HCEC 1CT (cell line): ENCODE measurements around the gene AQP6.

Experiments
- DNase-seq: peaks from one replicate; pipeline ENCODE4 v3.0.0-alpha.2; 2017

Gene AQP6

DNA sequence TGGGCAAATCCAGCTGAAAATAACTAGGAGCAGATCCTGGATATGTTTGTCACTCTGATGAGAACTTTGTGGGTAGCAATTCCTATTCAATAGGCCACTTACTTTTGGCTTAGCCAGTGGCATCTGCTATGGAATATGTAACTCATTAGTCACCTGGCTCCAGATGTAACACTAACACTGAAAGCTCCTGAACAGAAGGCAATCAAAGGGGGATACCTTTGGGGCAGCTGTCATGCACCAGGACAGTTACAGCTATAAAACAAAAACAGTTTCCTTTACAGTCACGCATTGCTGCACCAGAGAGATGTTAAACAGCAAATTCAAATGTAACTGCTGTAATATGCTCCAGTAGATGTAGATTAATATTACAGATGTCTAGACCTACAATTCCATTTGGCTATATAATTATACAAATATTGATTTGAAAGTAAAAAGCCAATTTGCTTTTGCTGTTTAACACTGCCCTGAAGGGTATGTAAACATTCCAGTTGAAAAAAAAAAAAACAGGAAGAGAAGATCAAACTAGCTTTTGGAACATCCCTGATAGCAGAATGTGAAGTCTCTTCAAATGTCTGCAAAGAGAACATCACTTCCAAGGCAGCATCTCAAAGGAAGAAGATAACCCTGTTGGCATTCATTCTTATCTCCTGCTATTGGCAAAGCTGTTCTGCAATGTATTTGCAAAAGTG is 34.2 kb downstream of the AQP6 start:
- DNase-seq, result peak; percentile 60

DNA sequence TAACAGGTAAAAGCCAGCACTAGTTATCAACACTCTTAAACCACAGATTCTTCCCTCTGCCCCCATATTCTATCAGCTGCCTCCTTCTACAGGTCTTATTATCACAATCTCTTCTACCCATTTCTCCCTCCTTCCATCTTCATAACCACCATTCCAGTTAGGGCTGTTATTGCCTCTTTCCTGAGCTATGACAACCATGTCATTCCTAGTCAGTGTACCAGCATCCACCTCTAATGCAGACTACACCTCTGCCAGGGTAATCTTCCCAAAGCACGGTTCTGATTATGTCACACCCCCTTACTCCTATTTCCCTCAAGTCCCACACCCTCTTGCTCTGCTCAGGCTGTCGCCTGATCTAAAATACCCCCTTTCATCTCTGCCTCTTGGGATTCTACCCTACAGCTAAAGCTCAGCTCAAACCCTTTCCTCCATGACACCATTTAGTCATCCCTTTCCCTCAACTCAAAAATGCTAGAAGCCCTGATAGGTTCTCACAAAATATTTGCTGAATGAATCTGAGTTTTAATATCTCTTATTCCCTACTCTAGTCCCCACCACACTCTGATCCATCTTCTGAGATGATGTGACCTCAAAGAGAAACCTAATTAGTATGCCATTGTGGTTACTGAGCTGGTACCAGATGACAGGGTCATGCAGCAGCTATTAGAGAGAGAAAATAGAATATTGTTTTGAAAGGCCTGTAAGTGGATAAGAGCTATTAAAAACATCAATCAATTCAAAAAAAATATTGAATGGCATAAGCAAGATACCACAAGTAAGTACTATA is 40.8 kb downstream of the AQP6 start:
- no peak for DNase-seq

DNA sequence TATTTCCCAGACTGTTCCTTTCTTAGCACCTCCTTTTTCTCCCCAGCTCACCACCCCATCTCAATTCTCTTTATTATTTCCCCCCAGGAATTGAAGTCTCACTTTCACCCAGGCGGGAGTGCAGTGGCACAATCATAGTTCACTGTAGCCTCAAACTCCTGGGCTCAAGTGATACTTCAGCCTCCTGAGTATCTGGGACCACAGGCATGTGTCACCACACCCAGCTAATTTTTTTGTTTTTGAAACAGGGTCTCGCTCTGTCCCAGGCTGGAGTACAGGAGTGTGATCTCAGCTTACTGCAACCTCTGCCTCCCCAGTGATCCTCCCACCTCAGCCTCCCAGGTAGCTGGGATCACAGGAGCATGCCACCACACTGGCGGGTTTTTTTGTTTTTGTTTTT is 41.6 kb downstream of the AQP6 start:
- DNase-seq, result no peak

DNA sequence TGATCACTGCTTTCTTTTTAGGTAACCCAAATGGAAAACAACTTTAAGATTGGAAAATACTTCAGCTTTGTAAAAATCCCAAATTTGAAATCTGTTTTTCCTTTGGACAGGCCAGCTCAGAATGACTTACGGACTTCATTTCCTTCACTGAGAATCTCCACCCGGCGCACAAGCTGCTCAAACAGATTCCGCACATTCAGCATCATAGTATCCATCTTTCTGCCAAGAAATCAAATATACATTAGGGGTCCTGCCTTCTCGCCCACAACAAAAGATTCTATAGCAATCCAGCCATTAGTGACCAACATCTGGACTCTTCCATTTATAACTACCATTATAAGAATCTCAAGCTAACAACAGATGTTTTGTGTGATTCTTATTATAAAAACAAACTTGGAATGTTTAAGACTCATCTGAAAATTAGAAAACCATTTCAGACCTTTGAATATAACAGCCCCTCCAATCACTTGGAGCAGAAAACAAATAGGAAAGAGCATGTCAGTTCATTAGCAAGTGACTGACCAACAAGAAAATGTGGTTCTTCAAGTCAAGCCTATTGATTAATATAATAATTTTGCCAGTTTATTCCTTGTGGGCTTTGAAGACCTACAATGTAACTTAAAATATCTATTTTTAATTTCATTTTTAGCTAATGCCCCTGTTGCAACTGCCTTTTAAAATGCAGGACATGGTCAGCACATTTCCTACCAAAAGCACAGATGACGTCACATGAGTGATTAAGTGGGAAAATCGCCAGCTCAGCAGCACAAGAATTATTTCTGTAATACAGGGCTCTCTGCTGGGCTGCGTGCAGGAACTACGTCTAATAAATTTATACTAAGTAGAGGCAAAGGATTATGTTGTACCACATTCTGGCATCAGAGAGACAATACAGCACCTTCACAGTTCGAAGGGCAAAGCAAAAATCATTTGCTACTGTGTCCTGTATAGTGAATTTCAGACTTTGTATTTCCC is 44.0 kb downstream of the AQP6 start:
- peak; percentile 91 for DNase-seq

DNA sequence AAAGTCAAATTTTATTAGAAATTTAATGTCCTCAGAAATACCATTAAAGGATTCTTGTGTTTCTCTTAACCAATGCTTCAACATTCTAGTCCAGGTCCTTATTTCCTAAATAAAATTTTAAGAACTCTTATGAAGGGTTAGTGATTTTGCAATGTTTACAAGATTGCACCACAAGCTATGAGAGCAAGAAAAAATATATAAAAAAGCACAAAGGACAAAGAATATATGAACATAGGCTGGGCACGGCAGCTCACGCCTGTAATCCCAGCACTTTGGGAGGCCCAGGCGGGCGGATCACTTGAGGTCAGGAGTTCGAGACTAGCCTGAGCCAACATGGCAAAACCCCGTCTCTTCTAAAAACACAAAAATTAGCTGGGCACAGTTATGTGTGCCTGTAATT is 44.9 kb downstream of the AQP6 start:
- peak; percentile 66 for DNase-seq

DNA sequence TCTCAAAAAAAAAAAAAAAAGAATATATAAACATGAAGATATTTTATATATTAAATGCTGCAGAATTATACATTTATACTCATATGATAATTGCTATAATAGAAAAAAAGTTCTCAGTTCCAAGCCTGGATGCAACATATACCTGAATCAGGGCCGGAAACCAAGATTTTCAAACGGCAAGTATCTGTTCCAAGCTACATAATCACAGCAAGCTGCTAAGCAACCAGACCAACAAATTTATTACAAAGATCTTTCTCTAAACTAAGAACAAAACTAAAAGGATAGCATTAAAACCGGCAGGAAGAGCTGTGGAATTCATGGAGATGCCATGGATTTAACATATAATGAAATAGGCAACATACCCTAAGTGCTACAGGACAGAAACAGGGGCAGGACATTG is 45.4 kb downstream of the AQP6 start:
- DNase-seq, result no peak

DNA sequence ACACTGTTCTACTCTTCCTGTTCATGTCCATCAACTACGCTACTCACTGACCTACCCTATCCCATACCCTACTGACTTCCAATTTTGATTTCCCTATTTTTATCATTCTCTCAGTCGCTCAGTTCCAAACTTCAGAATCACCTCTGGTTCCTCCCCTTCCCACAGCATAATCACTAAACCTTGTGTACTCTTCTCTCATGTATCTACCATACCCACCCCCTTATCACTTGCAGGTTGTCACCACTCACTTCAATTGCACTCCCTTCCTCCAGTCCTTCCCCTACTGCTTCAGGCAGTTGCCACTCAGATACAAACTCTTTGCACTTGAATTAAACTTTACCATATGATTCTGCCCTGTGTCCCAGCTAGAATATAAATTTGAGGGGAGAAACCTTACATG is 46.2 kb downstream of the AQP6 start:
- no peak for DNase-seq

DNA sequence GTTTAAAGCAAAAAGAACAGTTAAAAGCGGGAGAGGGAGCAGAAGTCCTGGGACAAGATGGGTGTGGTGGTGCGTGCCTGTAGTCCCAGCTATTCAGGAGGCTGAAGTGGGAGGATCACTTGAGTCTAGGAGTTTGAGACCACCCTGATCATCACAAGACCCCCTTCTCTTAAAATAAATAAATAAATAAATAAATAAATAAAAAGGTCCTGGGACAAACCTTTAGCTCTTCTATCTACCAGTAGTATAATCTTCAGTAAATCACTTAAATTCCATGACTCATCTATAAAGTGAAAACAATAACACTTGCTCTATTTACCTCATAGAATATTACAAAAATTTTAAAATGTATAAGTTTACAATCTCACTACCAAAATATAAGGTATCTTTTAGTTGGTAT is 46.8 kb downstream of the AQP6 start:
- DNase-seq, result no peak

DNA sequence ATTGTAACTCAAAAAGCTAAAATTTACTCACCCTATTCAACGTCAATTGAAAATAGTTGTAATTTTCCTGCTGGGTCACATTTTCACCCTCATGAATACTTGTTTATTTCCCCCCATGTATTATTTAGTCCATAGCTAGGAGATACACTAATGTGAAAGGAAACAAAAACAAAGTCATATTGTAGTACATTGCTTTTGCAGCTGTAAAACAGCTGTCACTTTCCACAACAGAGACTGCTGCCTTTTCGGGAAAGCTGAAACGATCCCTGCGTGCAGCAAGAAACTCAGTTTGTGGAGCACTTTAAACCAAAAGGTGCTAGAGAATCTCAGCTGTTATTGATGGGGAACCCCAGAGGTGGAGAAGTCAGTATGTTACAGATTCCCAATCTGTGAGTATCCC is 48.3 kb downstream of the AQP6 start:
- DNase-seq, result no peak

DNA sequence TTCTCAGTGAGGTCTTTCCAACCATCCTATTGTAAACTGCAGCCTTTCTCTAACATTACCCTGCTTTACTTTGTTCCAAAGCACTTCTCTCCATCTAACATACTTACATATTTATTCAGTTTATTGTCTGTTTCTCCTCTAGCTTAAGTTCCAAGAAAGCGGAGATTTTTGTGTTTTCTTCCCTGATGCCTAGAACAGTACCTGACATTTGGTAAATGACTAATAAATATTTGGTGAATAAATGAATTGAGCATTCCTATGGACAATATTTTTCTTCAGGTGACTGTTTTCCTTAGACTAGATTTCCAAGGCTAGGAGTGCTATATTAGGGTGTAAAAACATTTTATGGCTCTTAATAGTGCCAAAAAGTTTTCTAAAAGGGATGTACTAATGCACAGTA is 50.2 kb downstream of the AQP6 start:
- no peak for DNase-seq

DNA sequence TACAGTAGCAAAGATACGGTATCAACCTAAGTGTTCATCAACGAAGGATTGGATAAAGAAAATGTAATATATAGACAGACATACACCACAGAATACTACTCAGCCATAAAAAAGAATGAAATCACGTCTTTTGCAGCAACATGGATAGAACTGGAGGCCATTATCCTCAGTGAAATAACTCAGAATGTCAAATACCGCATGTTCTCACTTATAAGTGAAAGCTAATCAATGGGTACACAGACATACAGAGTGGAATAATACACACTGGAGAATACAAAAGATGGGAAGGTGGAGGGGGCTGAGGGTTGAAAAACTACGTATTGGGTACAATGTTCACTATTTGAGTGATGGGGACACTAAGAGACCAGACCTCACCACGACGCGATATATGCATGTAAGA is 51.5 kb downstream of the AQP6 start:
- DNase-seq, result no peak

DNA sequence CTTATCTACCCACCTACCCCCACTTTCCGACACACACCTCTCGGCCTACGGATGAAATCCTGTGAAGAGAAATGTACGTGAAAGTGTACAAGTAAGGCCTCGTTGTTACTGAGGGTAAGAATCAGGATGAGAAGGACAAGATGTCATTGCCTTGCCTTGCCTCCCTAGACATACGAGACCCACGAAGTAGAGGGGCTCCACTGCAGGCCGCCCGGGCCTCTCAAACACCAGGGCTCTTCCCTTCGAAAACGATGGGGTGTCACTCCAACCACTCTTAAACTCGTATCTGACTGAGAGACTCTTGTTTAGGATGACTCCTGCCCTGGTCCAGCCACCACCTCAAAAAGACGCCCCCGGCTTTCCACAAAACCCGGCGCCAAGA is 52.0 kb downstream of the AQP6 start:
- no peak for DNase-seq

DNA sequence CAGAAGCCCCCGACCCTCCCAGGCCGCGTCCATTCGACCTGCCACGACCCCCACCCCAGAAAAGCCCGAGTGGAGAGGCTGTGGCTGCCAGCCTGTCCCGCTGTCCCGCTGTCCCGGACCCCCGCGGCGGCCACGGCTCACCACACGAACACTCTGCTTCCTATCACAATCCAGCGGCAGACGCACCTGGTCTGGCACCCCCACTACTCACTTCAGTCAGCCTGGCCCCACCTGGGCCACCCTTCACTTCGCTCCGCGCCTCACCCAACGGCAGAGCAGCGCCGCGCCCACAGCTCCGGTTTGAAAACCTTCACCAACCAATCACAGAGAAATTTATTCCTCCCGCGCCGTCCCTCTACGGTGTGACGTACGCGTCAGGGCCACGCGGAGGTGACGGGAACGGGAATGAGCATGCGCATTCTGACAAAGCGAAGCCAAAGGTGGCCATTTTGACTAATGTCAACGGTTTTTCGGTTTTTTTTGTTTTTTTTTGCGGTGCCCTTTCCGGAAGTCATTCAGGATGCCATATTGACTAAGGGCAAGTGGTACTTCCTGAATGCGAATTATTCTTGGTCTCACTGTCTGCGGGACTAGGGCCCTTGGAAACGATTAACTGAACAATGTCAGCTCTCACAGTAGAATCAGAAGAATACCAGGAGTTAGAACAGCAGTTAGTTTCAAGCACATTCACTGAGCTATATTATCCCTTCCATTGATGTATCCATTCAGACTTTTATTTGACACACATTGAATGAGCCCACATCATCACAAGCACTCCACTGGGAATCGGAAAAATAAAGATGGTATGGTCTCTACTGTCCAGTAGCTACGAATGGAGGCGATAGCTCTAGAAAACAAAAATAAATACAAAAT is 52.7 kb downstream of the AQP6 start, which contains the start of gene RACGAP1:
TSS of gene RACGAP1 (minus strand) at position 308 of the 873 bp plus-strand sequence. CDS start 8,779 bp downstream, outside the sequence.
- peak; percentile 97 for DNase-seq

DNA sequence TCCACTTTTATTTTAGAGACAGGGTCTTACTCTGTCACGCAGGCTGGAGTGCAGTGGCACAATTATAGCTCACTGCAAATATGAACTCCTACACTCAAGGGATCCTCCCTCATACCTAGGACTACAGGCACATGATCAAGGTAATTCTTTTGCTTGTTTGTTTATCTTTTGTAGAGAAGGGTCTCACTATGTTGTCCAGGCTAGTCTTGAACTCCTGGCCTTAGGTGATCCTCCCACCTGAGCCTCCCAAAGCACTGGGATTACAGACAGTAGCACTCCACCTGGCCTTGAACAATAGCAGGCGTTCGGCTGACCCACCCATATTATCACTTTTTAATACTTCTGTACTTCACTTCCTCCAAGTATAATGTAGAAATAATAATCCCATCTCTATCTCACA is 53.9 kb downstream of the AQP6 start:
- DNase-seq, result no peak
